ENCODE measurements around the gene STAT6. TPM values are rescaled to one million over a fixed set of nuclear protein-coding genes. Genes with fewer than 3 reads are reported as not detected.

STAT6 gene
- total RNA-seq, 1 donor from 2014 or later = 139 TPM

GRCh38 chr12:57105011-57105753 lies 6.0 kb downstream of the STAT6 start:
- Mint-ChIP-seq H3K27me3 (ENCODE audit: unreplicated experiment) (peaks cover 11% of the 10 kb centered on the region), H3K4me1 (ENCODE audit: unreplicated experiment) (peaks cover 19% of the 10 kb centered on the region), H3K27ac (ENCODE audit: unreplicated experiment) (no peak overlapping the region), H3K36me3 (ENCODE audit: low read depth, unreplicated experiment) (peaks cover 34% of the 10 kb centered on the region), H3K9me3 (ENCODE audit: unreplicated experiment) (no peaks in the 10 kb centered on the region), H3K4me3 (ENCODE audit: unreplicated experiment) (no peak overlapping the region)
- TF ChIP-seq, protein P1, sequence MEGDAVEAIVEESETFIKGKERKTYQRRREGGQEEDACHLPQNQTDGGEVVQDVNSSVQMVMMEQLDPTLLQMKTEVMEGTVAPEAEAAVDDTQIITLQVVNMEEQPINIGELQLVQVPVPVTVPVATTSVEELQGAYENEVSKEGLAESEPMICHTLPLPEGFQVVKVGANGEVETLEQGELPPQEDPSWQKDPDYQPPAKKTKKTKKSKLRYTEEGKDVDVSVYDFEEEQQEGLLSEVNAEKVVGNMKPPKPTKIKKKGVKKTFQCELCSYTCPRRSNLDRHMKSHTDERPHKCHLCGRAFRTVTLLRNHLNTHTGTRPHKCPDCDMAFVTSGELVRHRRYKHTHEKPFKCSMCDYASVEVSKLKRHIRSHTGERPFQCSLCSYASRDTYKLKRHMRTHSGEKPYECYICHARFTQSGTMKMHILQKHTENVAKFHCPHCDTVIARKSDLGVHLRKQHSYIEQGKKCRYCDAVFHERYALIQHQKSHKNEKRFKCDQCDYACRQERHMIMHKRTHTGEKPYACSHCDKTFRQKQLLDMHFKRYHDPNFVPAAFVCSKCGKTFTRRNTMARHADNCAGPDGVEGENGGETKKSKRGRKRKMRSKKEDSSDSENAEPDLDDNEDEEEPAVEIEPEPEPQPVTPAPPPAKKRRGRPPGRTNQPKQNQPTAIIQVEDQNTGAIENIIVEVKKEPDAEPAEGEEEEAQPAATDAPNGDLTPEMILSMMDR (IDR thresholded peaks at IDR 0.05; ENCODE audit: unreplicated experiment) = no peak
- no peak for DNase-seq (ENCODE audit: low spot score)

- H3K27ac Mint-ChIP-seq (ENCODE audit: unreplicated experiment) = peak overlapping the region; percentile 30
- DNase-seq (ENCODE audit: low spot score) = no peak
- H3K36me3 Mint-ChIP-seq (ENCODE audit: low read depth, unreplicated experiment) = peaks cover 41% of the 10 kb centered on the region
- peaks cover 7% of the 10 kb centered on the region for H3K27me3 Mint-ChIP-seq (ENCODE audit: unreplicated experiment)
- H3K4me1 Mint-ChIP-seq (ENCODE audit: unreplicated experiment) = peaks cover 18% of the 10 kb centered on the region
- H3K9me3 Mint-ChIP-seq (ENCODE audit: unreplicated experiment) = no peaks in the 10 kb centered on the region
- TF ChIP-seq, protein P1 (IDR thresholded peaks at IDR 0.05; ENCODE audit: unreplicated experiment) = no peak
- H3K4me3 Mint-ChIP-seq (ENCODE audit: unreplicated experiment) = peak overlapping the region; percentile 42
Measured at GRCh38 chr12:57104292-57104910, 6.8 kb downstream of the STAT6 start.

GRCh38 chr12:57103856-57104255 lies 7.3 kb downstream of the STAT6 start:
- Mint-ChIP-seq H3K4me3 (ENCODE audit: unreplicated experiment) (no peak overlapping the region), H3K9me3 (ENCODE audit: unreplicated experiment) (no peaks in the 10 kb centered on the region), H3K27ac (ENCODE audit: unreplicated experiment) (peak overlapping the region; percentile 30), H3K4me1 (ENCODE audit: unreplicated experiment) (peaks cover 19% of the 10 kb centered on the region), H3K36me3 (ENCODE audit: low read depth, unreplicated experiment) (peaks cover 46% of the 10 kb centered on the region), H3K27me3 (ENCODE audit: unreplicated experiment) (peaks cover 7% of the 10 kb centered on the region)
- TF ChIP-seq, protein P1 (IDR thresholded peaks at IDR 0.05; ENCODE audit: unreplicated experiment) = no peak
- no peak for DNase-seq (ENCODE audit: low spot score)

GRCh38 chr12:57101892-57102695 lies 9.1 kb downstream of the STAT6 start:
- H3K4me3 Mint-ChIP-seq (ENCODE audit: unreplicated experiment) = peak overlapping the region; percentile 37
- H3K9me3 Mint-ChIP-seq (ENCODE audit: unreplicated experiment) = no peaks in the 10 kb centered on the region
- TF ChIP-seq, protein P1 (IDR thresholded peaks at IDR 0.05; ENCODE audit: unreplicated experiment) = no peak
- peaks cover 5% of the 10 kb centered on the region for H3K27me3 Mint-ChIP-seq (ENCODE audit: unreplicated experiment)
- H3K36me3 Mint-ChIP-seq (ENCODE audit: low read depth, unreplicated experiment) = peaks cover 39% of the 10 kb centered on the region
- H3K4me1 Mint-ChIP-seq (ENCODE audit: unreplicated experiment) = peaks cover 15% of the 10 kb centered on the region
- DNase-seq (ENCODE audit: low spot score) = no peak
- H3K27ac Mint-ChIP-seq (ENCODE audit: unreplicated experiment) = peak overlapping the region; percentile 48
